ENCODE measurements around the gene MGLL. TPM values are rescaled to one million over a fixed set of nuclear protein-coding genes. Genes with fewer than 3 reads are reported as not detected.

MGLL gene
- total RNA-seq, 4 donors from 2014 or later = 12.6 to 44.8 (median 32.3) TPM

DNA sequence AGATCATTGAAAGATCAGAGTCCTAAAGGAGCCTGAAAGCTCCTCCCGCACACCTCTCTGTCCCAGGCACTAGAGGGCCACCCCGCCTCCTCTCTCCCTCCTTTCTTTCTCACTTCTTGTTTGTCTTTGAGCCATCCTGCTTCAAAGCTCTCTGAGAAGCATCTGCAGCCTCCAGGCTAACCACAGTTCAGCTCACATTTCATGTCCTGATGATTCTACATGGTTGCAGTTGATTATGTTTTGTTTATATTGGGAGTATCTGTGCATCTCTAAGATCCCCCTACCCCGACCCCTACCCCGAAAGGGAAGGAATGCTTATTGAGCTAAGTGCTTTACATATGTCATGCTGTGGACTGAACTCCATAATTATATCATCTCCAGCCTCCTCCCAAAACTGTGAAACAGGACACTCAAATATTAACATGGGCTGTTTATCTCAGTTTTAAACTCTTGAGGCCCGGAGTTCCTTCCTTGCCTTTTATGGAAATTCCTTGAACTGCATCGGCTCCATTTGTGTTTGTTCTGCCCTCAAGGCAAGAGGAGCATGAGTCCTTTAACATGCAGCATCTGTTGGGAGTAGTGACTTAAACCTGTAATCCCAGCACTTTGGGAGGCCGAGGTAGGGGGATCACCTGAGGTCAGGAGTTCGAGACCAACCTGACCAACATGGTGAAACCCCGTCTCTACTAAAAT is 30.9 kb downstream of the MGLL start:
- Histone ChIP-seq H3K36me3 (no peaks in the 10 kb centered on the region), H3K9me3 (no peaks in the 10 kb centered on the region), H3K27ac (peak overlapping the region; percentile 0 to 66), H3K4me3 (no peak overlapping the region), H3K27me3 (no peaks in the 10 kb centered on the region), H3K4me1 (peaks cover 0 to 8% of the 10 kb centered on the region in 2 donors)
- TF ChIP-seq, protein P1, sequence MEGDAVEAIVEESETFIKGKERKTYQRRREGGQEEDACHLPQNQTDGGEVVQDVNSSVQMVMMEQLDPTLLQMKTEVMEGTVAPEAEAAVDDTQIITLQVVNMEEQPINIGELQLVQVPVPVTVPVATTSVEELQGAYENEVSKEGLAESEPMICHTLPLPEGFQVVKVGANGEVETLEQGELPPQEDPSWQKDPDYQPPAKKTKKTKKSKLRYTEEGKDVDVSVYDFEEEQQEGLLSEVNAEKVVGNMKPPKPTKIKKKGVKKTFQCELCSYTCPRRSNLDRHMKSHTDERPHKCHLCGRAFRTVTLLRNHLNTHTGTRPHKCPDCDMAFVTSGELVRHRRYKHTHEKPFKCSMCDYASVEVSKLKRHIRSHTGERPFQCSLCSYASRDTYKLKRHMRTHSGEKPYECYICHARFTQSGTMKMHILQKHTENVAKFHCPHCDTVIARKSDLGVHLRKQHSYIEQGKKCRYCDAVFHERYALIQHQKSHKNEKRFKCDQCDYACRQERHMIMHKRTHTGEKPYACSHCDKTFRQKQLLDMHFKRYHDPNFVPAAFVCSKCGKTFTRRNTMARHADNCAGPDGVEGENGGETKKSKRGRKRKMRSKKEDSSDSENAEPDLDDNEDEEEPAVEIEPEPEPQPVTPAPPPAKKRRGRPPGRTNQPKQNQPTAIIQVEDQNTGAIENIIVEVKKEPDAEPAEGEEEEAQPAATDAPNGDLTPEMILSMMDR (IDR thresholded peaks at IDR 0.05) = no peak
- no peak for TF ChIP-seq POLR2A (IDR thresholded peaks at IDR 0.05)
- no peak for DNase-seq
- intact Hi-C loops (cut with DNase I; ENCODE audit: low total_unique reads) = no loop called here

DNA sequence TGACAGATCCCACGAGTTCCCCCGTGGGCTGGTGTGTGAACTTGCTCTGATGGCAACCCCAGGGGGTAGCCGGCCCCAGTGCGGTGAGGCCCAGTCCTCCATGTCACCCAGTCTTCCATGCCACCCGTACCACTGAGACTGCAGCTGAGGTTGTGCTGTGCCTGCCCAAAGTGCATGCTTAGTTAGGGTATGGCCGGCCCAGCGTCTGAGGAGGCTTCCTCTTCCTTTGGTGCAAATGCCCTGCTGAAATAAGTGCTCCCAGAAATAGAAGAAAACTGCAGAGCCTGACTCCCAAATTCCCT is 31.5 kb downstream of the MGLL start:
- peak overlapping the region; percentile 0 to 66 for H3K27ac ChIP-seq
- peaks cover 0 to 8% of the 10 kb centered on the region in 2 donors for H3K4me1 ChIP-seq

DNA sequence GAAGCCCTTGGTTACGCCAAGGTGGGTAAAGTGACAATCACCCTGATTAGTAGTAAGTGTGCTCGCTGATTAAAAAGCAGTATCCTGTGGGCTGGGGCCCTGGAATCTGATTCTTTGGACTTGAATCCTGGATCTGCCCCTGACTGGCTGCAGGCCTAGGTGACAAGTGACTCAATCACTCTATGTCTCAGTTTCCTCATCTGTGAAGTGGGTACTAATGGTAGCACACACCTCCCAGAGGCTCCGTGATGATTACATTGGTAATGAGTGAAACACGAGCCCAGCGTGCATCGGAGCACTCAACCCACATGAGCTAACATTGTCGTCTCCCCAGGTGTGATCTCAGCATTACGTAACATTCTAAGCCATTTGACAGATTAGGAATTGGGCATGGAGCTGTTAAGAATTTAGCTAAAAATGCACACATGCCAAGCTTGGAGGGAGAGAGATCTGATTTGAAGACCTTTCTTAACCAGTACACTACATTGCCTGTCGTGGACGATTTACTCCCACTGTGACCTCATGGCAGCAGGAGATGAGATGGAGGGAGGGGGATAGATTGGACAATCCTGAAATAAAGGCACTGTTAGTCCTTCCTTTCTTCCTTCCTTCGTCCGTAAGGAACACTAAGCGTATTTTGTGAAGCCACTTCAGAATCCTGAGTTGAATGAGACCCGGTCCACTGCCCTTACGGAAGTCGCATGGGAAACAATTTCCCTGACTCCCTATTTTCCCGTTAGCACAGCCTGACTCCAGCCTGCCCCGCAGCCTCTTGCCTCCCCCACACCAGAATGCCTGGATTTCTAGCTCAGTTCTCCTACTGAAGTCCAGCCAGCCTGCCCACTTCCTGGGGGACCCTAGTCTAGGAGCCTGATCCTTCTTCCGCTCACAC is 32.1 kb downstream of the MGLL start:
- Histone ChIP-seq H3K27me3 (no peaks in the 10 kb centered on the region), H3K27ac (peak overlapping the region in 1 of 2 donors; percentile 66), H3K4me3 (no peak overlapping the region), H3K9me3 (no peaks in the 10 kb centered on the region), H3K4me1 (peaks cover 0 to 8% of the 10 kb centered on the region in 2 donors), H3K36me3 (no peaks in the 10 kb centered on the region)
- DNase-seq = no peak
- TF ChIP-seq, protein P1 (IDR thresholded peaks at IDR 0.05) = no peak
- TF ChIP-seq POLR2A (IDR thresholded peaks at IDR 0.05) = no peak
- intact Hi-C loops (cut with DNase I; ENCODE audit: low total_unique reads) = no loop called here

More for the DNA sequence above, 31.5 kb downstream of the MGLL start:
- intact Hi-C loops (cut with DNase I; ENCODE audit: low total_unique reads) = no loop called here
- TF ChIP-seq, protein P1 (IDR thresholded peaks at IDR 0.05) = no peak
- TF ChIP-seq POLR2A (IDR thresholded peaks at IDR 0.05) = no peak
- H3K9me3 ChIP-seq = no peaks in the 10 kb centered on the region
- H3K4me3 ChIP-seq = no peak overlapping the region
- H3K36me3 ChIP-seq = no peaks in the 10 kb centered on the region
- no peak for DNase-seq
- H3K27me3 ChIP-seq = no peaks in the 10 kb centered on the region

DNA sequence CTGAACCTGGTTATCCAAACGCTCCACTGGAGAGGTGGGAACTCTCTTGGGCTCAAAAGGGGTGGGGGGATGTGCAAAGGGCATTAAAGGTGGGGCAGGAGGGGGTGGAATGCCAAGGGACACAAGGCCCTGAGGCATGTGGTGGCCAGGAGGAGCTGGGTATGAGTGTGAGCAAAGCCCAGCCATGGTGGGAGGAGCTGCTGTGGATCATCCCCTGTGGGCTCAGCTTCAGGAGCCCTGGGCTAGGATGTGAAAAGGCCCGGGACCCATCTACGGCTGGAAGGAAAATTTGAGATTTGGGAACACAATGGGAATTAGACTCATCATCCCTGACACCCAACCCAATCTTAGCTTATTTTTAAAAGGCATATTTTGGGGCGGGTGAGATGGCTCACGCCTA is 33.3 kb downstream of the MGLL start:
- DNase-seq = no peak
- H3K27me3 ChIP-seq = no peaks in the 10 kb centered on the region
- H3K9me3 ChIP-seq = no peaks in the 10 kb centered on the region
- H3K4me1 ChIP-seq = peaks cover 0 to 8% of the 10 kb centered on the region in 2 donors
- no peak overlapping the region for H3K27ac ChIP-seq
- no peaks in the 10 kb centered on the region for H3K36me3 ChIP-seq
- no peak overlapping the region for H3K4me3 ChIP-seq
- TF ChIP-seq, protein P1 (IDR thresholded peaks at IDR 0.05) = no peak
- no peak for TF ChIP-seq POLR2A (IDR thresholded peaks at IDR 0.05)
- intact Hi-C loops (cut with DNase I; ENCODE audit: low total_unique reads) = no loop called here

DNA sequence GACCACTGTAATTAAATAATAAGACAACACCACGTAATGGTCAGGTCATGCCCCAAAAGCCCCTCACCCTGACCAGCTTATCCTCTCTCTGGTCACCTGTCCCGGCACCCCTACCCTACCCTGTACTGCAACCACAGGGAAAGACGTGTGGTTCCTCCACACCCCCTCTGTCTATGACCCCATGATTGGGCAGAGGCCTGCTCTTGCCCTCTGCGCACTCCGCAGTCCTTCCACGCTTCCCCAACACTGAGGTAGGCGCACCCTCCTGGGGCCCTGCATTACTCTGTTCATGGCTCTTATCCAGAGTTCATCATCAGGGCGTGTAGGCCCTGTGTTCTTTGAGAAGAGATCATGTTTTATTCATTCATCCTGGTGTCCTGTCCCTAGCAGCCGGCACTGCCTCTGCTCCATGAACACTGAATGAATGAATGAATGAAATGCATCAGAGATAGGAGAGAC is 33.8 kb downstream of the MGLL start:
- H3K9me3 ChIP-seq = no peaks in the 10 kb centered on the region
- no peak overlapping the region for H3K4me3 ChIP-seq
- H3K4me1 ChIP-seq = peaks cover 0 to 8% of the 10 kb centered on the region in 2 donors
- H3K36me3 ChIP-seq = no peaks in the 10 kb centered on the region
- no peak for DNase-seq
- H3K27me3 ChIP-seq = no peaks in the 10 kb centered on the region
- intact Hi-C loops (cut with DNase I; ENCODE audit: low total_unique reads) = no loop called here
- H3K27ac ChIP-seq = peak overlapping the region in 1 of 2 donors; percentile 39
- no peak for TF ChIP-seq POLR2A (IDR thresholded peaks at IDR 0.05)
- TF ChIP-seq, protein P1 (IDR thresholded peaks at IDR 0.05) = no peak
